WERI-Rb-1 (cell line): ENCODE measurements around the gene LOXHD1.
A peak's percentile ranks its signal among the peaks of the same experiment; 100 is the strongest.

Source experiments
- DNase-seq: peaks from one replicate; pipeline ENCODE4 v3.0.0-alpha.2; 2020
- H3K27ac ChIP-seq: fragments of 250-450 bp; sonication (Bioruptor Pico); 2 replicates; pipeline ENCODE4 v1.5.1; 2020; ENCODE audit warnings: mild to moderate bottlenecking, moderate library complexity
- H3K27me3 ChIP-seq: fragments of 250-450 bp; sonication (Bioruptor Pico); 2 replicates; pipeline ENCODE4 v1.5.1; 2021; ENCODE audit warnings: mild to moderate bottlenecking, low read depth, moderate library complexity; ENCODE audit not compliant: insufficient read depth, severe bottlenecking
- H3K36me3 ChIP-seq: fragments of 250-450 bp; sonication (Bioruptor Pico); 2 replicates; pipeline ENCODE4 v1.5.1; 2020; ENCODE audit warnings: mild to moderate bottlenecking, moderate library complexity
- H3K4me3 ChIP-seq: 2 replicates; pipeline ENCODE4 v1.5.1; 2011; ENCODE audit warnings: low read depth, mild to moderate bottlenecking, control low read depth, low read length
- H3K9me3 ChIP-seq: fragments of 250-450 bp; sonication (Bioruptor Pico); 2 replicates; pipeline ENCODE4 v1.5.1; 2021; ENCODE audit warnings: mild to moderate bottlenecking, moderate library complexity; ENCODE audit not compliant: severe bottlenecking
- CTCF ChIP-seq: IDR thresholded peaks from 2 replicates; pipeline ENCODE4 v1.5.1; 2011; ENCODE audit warnings: low read depth, mild to moderate bottlenecking, control low read depth, inconsistent platforms, low read length

Gene LOXHD1

GRCh38 chr18:46700066-46700824, 43.2 kb upstream of the LOXHD1 start:
- Histone ChIP-seq H3K27ac (no peak overlapping the region), H3K36me3 (no peaks in the 10 kb centered on the region), H3K4me3 (no peak overlapping the region), H3K9me3 (no peaks in the 10 kb centered on the region), H3K27me3 (no peaks in the 10 kb centered on the region)
- TF ChIP-seq CTCF, result no peak
- peak; percentile 21 for DNase-seq

GRCh38 chr18:46696702-46697101, 39.7 kb upstream of the LOXHD1 start:
- DNase-seq, result no peak

GRCh38 chr18:46696268-46696667, 39.2 kb upstream of the LOXHD1 start:
- Histone ChIP-seq H3K9me3 (no peaks in the 10 kb centered on the region), H3K36me3 (no peaks in the 10 kb centered on the region), H3K27me3 (no peaks in the 10 kb centered on the region), H3K4me3 (no peak overlapping the region), H3K27ac (no peak overlapping the region)
- no peak for DNase-seq
- TF ChIP-seq CTCF, result no peak

More at GRCh38 chr18:46696702-46697101, 39.7 kb upstream of the LOXHD1 start:
- Histone ChIP-seq H3K4me3 (no peak overlapping the region), H3K36me3 (no peaks in the 10 kb centered on the region), H3K27me3 (no peaks in the 10 kb centered on the region), H3K27ac (no peak overlapping the region), H3K9me3 (no peaks in the 10 kb centered on the region)
- TF ChIP-seq CTCF, result no peak

GRCh38 chr18:46693996-46694395, 37.0 kb upstream of the LOXHD1 start:
- Histone ChIP-seq H3K9me3 (no peaks in the 10 kb centered on the region), H3K27ac (no peak overlapping the region), H3K4me3 (no peak overlapping the region), H3K27me3 (no peaks in the 10 kb centered on the region), H3K36me3 (no peaks in the 10 kb centered on the region)
- no peak for TF ChIP-seq CTCF
- DNase-seq, result no peak

- no peaks in the 10 kb centered on the region for H3K9me3 ChIP-seq
- H3K27me3 ChIP-seq, result no peaks in the 10 kb centered on the region
- TF ChIP-seq CTCF, result no peak
- no peak overlapping the region for H3K4me3 ChIP-seq
- H3K36me3 ChIP-seq, result no peaks in the 10 kb centered on the region
- DNase-seq, result no peak
- no peak overlapping the region for H3K27ac ChIP-seq
Measured at GRCh38 chr18:46688853-46689525, 32.0 kb upstream of the LOXHD1 start.
